Body of pancreas (tissue), 4 donors: ENCODE results near the gene TBC1D16.

ENCODE experiments used
- POLR2A ChIP-seq, 3 donors: fragments of 450-650 bp; IDR thresholded peaks; one replicate each; pipeline ENCODE4 v1.6.1; 2016; ENCODE audit warnings: antibody characterized with exemption in 3 of 3, mild to moderate bottlenecking in 2 of 3
- TF ChIP-seq, protein P1 (sequence below), 7 experiments: fragments of 450-650 bp in 4 of 7; fragments of 200-600 bp in 3 of 7; sonication (generic) in 3 of 7; IDR thresholded peaks; one replicate each; pipeline ENCODE4 v1.5.1; 2016 to 2019; ENCODE audit warnings: antibody characterized with exemption in 7 of 7

DNA sequence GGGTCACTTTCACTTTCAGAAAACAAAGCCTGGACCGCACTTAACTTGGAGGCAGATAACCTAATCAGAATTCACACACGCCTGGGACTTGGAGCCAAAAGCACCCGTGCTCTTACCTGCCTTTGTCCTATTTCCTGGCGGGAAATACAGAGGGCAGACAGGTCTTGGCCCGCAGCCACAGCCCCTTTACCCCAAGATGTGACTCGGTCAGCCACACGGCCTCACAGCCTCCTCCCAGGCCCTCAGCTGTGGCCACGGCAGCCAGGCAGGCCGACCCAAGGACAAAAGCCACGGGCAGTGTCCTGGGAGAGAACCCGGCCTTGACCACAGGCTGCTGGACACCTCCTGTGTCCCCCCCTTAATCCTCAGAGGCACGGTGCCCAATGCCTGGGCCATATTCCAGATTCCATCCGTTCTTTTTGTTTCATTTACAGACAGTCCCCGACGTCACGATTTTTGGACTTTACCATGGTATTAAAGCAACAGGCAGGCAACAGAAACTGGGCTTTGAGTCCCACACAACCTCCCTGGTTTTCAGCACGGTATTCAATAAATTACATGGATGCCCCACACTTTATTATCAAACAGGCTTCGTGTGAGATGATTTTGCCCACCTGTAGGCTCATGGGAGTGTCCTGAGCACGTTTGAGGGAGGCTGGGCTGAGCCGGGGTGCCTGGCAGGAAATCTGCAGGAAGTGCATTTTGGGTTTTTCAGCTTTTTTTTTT is 35.6 kb upstream of the TBC1D16 start:
- TF ChIP-seq POLR2A (IDR thresholded peaks at IDR 0.05), result peak in 2 of 3 donors; percentile 42 to 50
- TF ChIP-seq, protein P1, sequence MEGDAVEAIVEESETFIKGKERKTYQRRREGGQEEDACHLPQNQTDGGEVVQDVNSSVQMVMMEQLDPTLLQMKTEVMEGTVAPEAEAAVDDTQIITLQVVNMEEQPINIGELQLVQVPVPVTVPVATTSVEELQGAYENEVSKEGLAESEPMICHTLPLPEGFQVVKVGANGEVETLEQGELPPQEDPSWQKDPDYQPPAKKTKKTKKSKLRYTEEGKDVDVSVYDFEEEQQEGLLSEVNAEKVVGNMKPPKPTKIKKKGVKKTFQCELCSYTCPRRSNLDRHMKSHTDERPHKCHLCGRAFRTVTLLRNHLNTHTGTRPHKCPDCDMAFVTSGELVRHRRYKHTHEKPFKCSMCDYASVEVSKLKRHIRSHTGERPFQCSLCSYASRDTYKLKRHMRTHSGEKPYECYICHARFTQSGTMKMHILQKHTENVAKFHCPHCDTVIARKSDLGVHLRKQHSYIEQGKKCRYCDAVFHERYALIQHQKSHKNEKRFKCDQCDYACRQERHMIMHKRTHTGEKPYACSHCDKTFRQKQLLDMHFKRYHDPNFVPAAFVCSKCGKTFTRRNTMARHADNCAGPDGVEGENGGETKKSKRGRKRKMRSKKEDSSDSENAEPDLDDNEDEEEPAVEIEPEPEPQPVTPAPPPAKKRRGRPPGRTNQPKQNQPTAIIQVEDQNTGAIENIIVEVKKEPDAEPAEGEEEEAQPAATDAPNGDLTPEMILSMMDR (IDR thresholded peaks at IDR 0.05), result no peak
